T-helper 2 cell treated with Interferon-gamma antibody and Interleukin-4, amounts not matched to agents 100 ng/mL and 5 ng/mL, for 36 hours (primary cell): ENCODE data around the gene HPCAL1. TPM values are rescaled to one million over a fixed set of nuclear protein-coding genes. Genes with fewer than 3 reads are reported as not detected.

Experiments used
- intact Hi-C: fragments of 100-400 bp; cut with micrococcal nuclease; formaldehyde crosslinking; loops from one replicate; pipeline ENCODE4 v1.15.1; 2023
- total RNA-seq: library from RNA; stranded (reverse); gene quantifications from 2 replicates; pipeline ENCODE4 v1.2.3, GENCODE V29; 2022

Gene HPCAL1
- total RNA-seq, 1 donor from 2014 or later = 69.4 TPM

DNA sequence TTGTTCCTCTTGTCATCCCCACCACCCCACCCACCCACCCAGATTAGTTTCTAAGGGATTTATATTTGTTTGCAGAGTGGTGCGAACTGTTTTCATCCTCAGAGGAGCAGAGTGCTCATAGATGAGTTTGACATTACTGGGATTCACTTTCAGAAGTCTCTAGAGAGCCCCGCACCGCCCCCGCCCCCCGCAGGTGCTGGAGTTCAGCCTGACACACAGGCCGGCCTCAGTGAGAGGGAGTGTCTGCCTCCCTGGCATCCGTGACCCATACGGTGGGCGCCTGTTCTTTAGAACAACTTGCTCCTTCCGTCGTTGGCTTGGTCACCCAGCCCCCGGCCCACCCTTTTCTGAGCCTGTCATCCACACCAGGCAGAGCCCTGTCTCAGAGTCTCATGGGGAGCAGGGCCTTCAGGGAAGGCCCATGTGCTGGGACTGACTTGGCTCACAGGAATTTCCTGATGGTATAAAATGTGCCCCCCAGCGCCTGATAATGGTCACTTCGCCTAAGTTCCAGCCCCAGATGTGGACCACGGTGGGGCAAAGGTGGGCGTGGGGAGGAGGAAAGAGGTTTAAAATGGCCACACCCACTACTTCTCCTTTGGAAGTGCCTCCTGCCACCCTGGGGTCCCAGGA lies 44.3 kb downstream of the HPCAL1 start:
- intact Hi-C loops = no loop called here

DNA sequence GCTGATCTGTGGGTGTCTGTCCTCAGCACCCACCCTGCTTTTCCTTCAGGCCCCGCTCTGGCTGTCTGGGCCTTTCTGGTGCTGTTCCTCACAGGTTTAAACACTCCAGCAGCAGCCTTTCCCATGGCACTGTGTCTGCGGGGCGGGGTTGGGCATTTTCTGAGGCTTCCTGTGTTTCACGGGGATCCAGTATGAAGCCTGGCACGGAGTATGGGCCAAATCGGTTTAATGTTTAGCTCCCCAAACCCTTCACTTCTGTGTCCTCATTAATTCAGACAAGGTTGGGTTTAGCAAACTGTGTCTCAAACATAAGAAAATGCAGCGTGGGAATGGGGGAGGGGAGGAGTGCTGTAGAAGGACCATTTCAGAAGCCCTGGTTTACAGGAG lies 44.9 kb downstream of the HPCAL1 start:
- intact Hi-C loops = no loop called here

DNA sequence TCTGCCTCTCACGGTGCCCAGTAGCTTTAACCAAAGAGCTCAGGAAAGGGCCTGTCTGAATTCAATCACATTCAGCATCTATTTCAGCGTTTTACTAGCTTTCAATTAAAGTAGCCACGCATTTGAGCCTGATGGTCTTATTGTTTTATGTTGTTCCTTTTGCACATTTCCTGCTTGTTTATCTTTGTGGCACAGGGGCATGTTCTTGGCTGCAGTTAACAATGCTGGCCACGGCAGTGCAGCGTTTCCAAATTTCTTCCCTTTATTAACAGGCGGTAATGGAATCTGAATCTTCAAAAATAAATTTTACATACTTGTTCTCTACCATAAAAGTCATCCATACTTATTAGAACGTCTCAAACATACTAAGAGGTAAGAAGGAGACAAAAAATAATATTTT lies 46.2 kb downstream of the HPCAL1 start:
- intact Hi-C loops = no loop called here

DNA sequence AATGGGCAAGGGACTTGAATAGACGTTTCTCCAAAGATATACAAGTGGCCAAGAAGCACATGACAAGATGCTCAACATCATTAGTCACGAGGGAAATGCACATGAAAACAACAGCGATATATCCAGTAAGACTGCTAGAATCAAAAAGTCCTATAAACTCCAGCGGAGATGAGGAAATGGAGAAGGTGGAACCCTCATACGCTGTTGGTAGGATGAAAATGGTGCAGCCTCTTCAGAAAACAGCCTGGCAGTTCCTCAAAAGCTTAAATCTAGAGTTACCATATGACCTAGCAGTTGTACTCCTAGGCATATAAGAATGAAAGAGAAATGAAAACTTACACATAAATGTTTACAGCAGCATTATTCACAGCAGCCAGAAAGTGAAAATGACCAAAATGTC lies 48.1 kb downstream of the HPCAL1 start:
- intact Hi-C loops = no loop called here

DNA sequence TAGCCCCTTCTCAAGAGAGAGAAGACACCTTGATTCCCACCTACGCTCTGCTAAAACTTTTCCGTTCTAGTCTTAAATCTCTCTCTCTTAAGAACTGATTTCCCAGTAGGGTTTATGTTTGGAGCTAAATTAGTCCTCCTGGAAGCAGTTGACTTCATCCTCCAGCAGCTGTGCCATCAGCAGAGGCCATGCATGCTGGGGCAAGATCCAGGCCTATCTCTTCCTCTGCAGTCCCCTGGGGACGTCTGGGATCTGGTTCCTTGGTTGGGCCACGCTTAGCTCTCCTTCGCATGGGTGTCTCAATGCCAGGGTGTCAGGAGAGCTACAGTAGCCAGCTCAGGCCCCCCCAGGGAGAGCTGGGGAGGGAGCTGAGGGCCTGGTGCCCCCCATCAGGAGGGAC lies 49.7 kb downstream of the HPCAL1 start:
- intact Hi-C loops = no loop called here

DNA sequence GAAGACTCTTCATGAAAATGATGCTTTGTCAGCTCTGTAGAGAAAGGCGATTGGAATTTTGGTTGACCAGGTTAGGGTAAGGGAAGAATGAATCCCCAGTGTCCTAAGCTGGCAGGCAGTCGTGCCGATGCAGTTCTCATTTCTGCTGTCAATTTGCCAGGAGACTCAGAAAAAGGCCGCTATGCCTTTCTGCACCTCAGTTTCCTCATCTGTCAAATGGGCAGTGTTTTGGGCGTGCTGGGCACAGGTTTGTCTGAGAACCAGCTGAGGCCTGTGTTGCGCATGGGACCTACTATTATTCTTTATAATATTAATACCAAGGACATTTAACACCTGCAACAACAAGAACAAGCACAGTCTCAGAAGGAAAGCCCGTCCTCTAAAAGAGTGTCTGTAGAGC lies 50.3 kb downstream of the HPCAL1 start:
- intact Hi-C loops = no loop called here

DNA sequence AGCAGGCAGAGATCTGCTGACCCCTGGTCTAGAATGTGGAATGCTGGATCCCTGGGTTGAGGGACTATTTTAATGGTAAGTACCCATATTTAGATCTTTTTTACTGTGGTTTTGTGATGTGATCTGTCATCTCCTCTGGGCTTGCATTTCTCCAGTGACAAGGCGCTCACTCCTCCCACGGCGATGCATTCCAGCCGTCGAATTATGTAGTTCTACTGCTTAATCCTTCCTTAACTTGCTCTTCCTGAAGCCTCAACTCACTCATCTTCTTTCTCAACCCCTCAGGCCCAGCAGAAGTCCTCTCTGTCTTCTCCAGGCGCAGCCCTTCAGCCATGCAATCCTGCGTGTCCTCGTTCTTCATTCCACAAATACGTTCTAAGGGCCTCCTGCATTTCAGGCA lies 51.2 kb downstream of the HPCAL1 start:
- intact Hi-C loops = no loop called here

DNA sequence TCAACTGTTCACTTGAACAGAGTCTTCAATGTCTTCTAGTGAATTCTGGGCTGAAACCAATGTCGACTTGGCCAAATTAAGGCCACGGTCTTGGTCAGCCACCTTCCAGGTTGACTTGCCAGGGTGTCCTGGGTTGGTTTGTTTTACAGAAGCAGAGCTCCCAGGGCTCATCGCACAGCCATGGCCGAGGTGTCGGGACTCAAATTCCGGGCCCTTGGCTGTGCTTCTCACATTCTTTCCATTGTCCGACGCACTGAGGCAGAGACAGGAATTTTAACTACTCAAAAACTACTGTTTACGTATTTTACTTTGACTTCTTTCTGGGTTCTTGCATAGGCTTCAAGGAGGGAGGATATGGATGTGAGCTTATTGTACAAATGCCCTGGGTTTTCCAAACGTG lies 51.7 kb downstream of the HPCAL1 start:
- intact Hi-C loops = no loop called here

DNA sequence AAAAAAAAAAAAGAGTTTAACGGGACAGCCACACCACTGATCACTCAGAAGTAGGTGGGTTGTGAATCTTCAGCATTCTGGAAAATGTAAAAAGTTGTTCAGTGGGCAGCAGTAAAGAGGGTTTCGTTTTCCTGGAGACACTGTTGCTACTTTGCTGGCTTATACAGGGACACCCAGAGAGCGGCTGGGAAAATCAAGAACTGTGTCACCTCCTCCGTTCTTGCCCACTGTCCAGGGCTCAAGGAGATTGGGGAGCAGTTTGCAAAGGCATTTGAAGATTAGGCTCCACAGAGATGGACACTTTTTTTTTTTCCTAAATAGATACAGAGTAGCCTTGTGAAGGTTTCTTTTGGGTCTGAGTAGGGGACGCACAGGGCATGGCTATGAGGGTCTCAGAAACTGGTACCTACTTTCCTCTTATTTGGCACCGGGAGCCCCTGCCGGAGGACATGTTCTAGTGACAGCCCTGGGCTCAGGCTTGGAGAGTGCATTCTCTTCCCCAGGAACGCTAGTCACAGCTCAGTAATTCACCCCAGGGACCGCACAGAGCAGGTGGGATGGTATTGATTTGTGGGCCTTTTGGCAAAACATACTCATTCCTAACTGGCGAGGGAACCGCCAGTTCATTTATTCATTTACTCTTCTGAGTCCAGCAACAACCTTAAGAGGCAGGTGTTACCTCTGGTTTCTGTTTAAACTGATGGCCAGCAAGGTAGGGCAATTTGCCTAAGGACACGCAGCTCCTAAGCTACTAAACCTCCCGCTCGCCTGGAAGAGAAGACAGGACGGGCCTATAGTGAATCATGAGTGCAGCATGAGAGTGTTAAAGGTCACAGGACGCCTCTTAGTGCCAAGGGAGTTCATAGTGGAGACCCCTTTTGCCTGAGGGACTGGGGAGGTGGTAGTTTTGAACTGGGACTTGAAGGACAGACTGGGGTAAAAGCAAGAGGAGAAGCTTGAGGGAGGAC lies 53.1 kb downstream of the HPCAL1 start:
- intact Hi-C loops = no loop called here

DNA sequence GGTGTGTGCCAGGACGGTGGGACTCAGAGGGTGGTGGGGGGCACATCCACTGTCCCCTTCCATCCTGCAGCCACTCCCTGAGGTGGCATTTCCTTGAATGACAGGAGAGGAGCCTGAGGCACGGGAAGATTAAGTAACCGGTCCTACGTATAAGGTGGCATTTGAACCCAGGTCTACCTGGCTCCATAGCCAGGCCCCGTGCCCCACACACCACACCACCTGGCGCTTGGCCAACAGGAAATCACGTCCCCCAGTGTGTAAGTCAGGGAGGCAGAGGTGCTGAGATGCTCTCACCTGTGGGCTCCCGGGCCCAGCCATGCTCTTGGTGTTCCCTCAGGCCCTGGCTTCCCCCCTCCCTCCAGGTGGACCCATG lies 53.7 kb downstream of the HPCAL1 start:
- intact Hi-C loops = no loop called here

DNA sequence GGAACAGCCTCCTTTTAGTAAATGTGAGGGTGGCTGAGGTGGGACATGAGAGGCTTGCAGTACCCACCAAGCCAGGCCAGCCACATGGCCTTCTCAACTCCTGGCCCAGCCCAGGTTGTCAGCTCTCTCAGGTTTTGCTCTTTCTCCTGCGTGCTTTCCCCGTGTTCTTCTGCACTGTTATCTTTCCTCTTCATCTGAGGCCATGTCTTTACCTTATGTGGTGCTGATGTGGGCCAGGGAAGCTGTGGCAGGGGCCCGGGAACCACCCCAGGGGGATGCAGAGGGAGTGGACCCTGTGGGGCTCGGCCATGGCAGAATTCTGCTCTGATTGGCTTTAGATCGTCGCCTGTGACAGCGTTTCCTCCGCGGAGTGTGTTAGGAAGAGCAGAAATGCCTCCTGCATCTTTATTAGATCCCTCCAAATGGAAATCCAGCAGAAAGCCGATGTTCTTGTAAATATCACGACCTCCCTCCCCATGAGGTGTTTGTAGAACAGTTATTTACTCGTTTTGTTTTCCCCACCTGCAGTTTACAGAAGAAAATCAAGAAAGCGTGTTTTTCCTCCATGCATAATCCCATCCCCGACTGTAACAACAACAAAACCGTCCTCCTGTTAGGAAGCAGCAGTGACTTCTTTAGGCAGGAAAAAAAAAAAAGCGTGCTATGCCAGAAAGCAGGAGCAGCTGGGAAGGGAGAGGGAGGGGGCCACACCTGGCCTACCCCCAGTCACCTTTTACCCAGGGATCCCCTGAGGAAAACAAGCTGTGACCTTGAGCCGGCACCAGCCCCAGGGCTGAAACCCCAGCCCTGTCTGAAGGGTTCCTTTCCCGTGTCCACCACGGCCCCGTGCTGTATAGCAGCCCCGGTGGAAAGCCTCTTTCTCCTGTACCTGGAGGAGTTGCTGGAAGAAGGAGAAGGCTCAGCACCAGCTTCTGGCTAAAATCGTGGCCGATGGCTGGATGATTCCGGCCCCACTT lies 54.8 kb downstream of the HPCAL1 start:
- intact Hi-C loops = no loop called here

DNA sequence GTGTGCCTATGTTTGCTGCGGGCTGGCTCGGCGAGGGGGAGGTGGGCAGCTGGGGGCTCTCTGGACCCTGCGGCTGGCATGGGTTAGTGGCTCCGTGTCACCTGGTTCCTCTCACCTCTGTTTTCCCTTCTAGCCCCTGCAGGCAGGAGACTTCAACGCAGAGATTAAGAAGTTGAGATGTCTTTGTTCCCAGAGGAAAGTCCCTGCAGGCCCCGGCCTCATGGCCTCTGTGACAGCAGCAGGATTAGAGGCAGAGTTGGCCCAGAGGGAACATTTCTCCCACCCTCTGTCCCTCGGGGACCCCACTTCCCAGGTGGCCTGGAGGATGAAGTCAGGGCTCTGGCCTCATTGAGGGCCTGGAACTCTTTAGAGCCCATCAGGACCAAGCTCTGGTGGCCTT lies 56.5 kb downstream of the HPCAL1 start:
- intact Hi-C loops = no loop called here

DNA sequence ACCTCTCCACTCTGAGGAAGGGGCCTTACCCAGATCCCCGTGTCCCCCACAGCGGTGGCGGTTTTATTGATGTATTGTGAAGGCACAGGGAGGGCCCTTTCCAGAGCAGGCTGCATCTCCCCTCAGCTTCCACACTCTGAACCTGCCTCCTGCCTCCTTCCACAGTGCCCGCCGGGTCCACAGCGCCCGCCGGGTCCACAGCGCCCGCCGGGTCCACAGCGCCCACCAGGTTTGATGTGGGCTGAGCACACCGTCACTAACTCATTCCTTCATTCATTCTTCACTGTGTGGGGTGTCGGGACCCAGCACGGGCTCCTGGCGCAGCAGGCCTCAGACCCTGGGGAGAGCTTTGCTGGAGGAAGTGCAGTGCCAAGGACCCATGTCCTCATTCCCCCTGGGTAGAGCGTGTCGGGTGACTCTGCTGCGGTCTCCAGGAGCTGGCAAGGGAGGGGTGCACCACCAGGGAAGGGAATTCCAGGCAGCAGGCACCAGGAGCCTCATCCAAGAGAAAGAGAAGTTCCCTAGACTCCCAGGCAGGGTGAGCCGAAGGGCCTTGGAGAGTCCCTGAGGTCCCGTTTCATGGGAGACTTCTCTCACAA lies 57.1 kb downstream of the HPCAL1 start:
- intact Hi-C loops = no loop called here

DNA sequence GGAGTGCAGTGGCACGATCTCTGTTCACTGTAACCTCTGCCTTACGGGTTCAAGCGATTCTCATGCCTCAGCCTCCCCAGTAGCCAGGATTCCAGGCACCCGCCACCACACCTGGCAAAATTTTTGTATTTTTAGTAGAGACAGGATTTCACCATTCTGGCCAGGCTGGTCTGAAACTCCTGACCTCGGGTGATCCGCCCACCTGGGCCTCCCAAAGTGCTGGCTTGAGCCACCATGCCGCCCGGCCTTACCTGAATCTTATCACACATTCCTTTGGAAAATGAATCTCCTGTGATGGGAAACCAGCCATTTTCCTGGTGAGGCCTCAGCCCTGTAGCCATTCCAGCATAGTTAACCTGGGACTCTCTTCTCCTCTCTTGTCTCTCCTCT lies 57.8 kb downstream of the HPCAL1 start:
- intact Hi-C loops = no loop called here

DNA sequence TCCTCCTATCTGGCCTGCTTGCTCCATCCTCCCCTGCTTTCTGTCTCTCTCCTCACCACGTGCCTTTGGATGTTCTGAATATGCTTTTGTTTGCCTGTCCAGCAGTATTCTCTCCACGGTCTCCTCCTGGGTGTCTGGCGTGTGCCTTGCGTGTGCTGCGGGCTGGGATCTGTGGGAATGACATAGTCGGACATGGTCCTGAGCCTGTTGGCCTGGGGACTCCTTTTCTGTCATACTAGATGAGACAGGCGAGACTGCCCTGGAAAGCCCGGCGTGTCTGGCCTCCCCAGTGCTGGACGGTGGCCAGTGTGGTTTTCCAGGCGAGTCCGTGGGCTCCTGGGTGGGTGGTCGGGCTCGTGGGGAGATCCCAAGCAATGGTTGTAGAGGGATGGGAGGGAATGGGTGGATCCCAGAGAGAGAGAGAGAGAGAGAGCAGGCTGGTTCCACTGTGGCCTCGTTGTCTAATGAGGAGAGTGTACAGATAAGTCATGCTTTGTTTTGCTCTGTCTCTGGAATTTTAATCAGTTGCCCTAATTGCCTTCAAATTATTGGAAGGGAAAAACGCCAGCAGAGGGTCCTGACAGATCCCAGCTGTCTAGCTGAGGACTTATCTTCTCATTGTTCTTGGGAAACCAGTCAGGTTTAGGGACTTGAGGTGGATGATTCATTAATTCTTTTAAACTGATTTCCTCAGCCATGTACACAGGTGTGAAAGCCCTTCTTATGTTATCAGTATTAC lies 58.3 kb downstream of the HPCAL1 start:
- intact Hi-C loops = no loop called here

DNA sequence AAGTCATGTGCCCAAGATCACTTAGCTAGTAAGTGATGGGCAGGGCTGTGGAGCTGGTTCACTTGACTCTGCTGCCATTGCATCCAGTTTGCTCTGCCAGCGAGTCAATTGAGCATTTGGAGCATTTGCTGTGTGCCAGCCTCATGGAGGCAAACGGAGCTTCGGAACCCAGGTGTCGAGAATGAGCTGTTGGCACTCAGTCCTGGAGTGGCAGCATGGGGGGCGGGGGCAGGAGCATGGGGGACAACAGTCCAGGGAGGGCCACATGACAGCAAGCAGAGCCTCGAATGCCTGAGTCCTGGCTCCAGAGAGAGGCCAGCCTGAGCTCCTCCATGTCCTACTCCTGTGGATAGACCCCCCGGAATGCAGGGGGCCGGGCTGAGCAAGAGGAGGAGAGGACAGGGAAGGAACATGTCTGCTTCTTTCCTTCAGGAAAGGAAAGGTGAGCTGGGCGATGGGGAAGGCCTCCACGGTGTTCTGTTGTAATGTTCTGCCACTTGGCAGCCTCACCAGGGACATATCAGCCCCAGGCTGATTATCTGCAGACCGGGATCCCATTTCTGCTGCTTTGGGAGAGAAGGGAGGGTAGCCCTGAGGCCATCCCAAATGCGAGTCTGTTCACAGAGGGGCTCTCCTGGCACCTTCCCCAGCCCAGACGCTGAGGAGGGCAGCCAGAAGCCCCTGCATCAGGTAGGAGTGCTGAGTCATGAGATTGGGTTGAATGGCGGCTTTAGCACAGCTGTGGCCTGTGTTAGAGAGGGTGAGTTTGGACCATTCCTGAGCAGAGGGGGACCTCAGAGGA lies 59.6 kb downstream of the HPCAL1 start:
- intact Hi-C loops = no loop called here

DNA sequence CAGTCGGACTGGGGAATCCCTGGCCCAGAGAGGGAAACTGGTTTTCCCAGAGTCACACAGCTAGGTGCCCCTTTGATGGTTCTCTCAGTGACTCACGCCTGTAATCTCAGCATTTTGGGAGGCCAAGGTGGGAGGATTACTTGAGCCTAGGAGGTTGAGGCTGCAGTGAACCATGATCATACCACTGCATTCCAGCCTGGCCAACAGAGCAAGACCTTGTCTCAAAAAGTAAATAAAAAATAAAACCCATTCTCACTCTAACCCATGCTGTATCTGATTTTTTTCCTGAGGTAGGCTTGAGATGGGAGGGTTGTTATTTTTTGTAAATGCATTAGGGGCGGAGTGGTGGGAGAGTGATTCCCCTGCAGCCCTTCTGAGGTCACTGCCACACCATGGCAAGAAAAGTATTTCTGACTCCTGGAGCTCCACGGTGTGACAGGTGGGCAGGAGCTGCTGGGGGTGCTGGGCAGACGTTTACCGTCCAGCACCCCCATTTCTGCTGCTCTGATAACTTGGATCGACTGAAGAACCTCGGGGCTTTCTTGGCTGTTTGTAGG lies 60.3 kb downstream of the HPCAL1 start:
- intact Hi-C loops = no loop called here

DNA sequence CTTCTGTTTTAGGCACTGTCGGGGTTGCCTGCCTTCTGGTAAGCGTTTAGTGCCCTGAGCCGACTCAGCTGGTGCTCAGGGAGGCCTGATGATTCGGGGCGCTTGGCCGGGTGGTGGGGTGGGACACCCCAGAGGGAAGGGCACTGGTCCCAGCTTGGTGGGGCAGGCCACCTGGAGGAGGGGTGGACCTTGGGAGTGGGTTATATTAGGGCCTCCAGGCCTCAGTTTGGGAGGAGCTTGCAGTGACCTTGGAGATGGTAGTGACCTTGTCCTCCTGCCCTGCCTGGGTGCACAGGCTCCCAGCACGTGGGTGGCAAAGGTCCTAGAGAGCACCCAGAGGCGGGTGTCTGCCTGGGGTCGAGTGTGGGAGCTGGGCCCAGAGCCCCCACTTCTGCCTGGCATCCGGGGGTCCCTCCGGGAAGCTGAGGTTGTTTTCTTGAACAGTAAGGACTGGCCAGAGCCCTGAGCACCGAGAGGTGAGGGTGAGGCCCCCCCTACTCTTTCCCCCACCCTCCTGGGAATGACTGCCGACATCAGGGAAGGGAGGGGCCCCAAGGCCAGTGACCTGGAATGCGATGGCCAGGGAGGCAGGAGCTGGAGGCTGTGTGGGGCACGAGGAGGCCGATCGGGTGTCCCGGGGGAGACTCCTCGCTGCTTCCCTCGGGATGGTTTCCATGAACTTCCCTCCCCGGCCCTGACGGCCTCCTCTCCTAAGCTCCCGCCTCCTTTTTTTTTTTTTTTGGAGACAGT lies 61.3 kb downstream of the HPCAL1 start:
- intact Hi-C loops = no loop called here

DNA sequence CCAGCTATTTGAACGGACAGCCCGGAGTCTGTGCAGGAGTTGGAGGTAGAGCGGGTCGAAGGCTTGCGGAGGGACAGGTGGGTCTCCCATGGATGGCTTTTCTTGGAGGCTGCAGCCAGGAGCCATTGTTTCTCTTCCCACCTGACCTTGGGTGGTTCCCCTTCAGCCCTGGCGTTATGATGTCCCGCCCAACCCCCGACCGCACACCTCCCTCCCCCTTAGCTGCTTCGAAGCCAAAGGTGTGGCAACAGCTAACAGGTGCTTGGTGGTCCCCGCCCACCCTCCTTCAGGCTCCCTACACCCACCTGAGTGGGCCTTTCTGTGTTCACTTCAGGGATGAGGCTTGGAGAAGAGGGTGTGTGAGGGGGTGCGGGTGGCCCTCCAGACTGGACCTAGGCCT lies 62.7 kb downstream of the HPCAL1 start:
- intact Hi-C loops = no loop called here
